ENCODE data around the gene THRB. TPM values are rescaled to one million over a fixed set of nuclear protein-coding genes. Genes with fewer than 3 reads are reported as not detected.

THRB gene
- total RNA-seq, 1 experiment from 2014 or later: not detected

- no peaks in the 10 kb centered on the region for H3K79me2 ChIP-seq (ENCODE audit: low read length)
- no peak for DNase-seq
- no peaks in the 10 kb centered on the region for H3K4me1 ChIP-seq (ENCODE audit: low read length)
- H2AFZ ChIP-seq (ENCODE audit: low read length): no peak overlapping the region
- H4K20me1 ChIP-seq (ENCODE audit: insufficient read depth, low read depth, low read length): no peaks in the 10 kb centered on the region
- H3K4me3 ChIP-seq (ENCODE audit: low read length): no peak overlapping the region
- H3K4me2 ChIP-seq (ENCODE audit: low read depth, low read length, poor library complexity, severe bottlenecking): no peak overlapping the region
- H3K9me2 ChIP-seq (replicated peaks; ENCODE audit: insufficient read depth, low read length): no peaks in the 10 kb centered on the region
- no peak overlapping the region for H3K9ac ChIP-seq (ENCODE audit: low read length)
- no peak overlapping the region for H3K27ac ChIP-seq (ENCODE audit: low read length)
- H3K36me3 ChIP-seq (ENCODE audit: insufficient read depth, low read length): no peaks in the 10 kb centered on the region
- H3K9me3 ChIP-seq (ENCODE audit: low read length): no peaks in the 10 kb centered on the region
- no peaks in the 10 kb centered on the region for H3K27me3 ChIP-seq (ENCODE audit: low read length)
Measured at GRCh38 chr3:24215502-24215901, 279.1 kb downstream of the THRB start.

DNA sequence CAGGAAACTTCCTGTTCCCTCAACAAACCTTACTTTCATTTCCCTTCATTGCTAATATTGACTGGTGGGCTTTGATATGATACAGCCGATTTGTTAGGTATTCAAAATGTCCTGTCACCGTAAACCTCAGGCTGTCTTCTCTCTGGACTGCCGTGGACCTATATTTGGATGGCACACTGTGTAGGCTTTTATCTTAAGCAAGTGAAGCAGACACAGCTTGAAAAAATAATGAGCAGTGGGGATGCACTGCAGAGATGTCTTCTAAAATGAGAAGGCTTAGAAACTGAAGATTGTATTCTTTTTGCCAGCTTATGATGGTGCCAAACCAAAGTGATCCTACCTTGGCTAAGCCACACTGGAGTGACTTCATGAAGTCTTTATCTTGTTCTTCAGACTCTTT, 283.3 kb downstream of the THRB start:
- Histone ChIP-seq H3K9me3 (ENCODE audit: low read length) (no peaks in the 10 kb centered on the region), H3K27ac (ENCODE audit: low read length) (no peak overlapping the region), H3K9me2 (replicated peaks; ENCODE audit: insufficient read depth, low read length) (no peaks in the 10 kb centered on the region), H3K4me2 (ENCODE audit: low read depth, low read length, poor library complexity, severe bottlenecking) (no peak overlapping the region), H2AFZ (ENCODE audit: low read length) (no peak overlapping the region), H3K79me2 (ENCODE audit: low read length) (no peaks in the 10 kb centered on the region), H4K20me1 (ENCODE audit: insufficient read depth, low read depth, low read length) (no peaks in the 10 kb centered on the region), H3K27me3 (ENCODE audit: low read length) (no peaks in the 10 kb centered on the region), H3K4me1 (ENCODE audit: low read length) (no peaks in the 10 kb centered on the region), H3K4me3 (ENCODE audit: low read length) (no peak overlapping the region), H3K9ac (ENCODE audit: low read length) (no peak overlapping the region), H3K36me3 (ENCODE audit: insufficient read depth, low read length) (no peaks in the 10 kb centered on the region)
- DNase-seq: no peak

DNA sequence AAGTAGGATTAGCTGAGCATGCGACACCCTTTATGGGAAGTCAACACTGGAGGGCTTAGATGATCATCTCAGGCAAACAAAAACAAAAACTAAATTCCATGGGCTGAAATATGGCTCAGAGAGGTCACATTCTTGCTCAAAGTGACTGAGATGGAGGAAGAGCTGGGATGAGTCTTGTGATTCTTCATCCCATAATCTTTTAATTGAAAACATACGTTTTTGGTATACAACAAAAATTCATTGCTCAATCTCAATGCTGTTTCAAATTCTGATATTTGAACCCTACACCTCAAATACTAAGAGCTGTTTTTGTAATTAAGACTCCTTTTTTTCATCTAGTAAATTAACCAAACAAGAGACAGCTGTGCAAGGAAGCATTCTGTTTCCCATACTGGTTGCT, 292.6 kb downstream of the THRB start:
- H4K20me1 ChIP-seq (ENCODE audit: insufficient read depth, low read depth, low read length): no peaks in the 10 kb centered on the region
- H3K4me1 ChIP-seq (ENCODE audit: low read length): no peaks in the 10 kb centered on the region
- no peak for DNase-seq
- no peaks in the 10 kb centered on the region for H3K79me2 ChIP-seq (ENCODE audit: low read length)
- no peak overlapping the region for H3K9ac ChIP-seq (ENCODE audit: low read length)
- H3K9me3 ChIP-seq (ENCODE audit: low read length): no peaks in the 10 kb centered on the region
- no peak overlapping the region for H2AFZ ChIP-seq (ENCODE audit: low read length)
- no peak overlapping the region for H3K4me3 ChIP-seq (ENCODE audit: low read length)
- H3K27ac ChIP-seq (ENCODE audit: low read length): no peak overlapping the region
- no peaks in the 10 kb centered on the region for H3K36me3 ChIP-seq (ENCODE audit: insufficient read depth, low read length)
- no peaks in the 10 kb centered on the region for H3K27me3 ChIP-seq (ENCODE audit: low read length)
- no peaks in the 10 kb centered on the region for H3K9me2 ChIP-seq (replicated peaks; ENCODE audit: insufficient read depth, low read length)
- no peak overlapping the region for H3K4me2 ChIP-seq (ENCODE audit: low read depth, low read length, poor library complexity, severe bottlenecking)

DNA sequence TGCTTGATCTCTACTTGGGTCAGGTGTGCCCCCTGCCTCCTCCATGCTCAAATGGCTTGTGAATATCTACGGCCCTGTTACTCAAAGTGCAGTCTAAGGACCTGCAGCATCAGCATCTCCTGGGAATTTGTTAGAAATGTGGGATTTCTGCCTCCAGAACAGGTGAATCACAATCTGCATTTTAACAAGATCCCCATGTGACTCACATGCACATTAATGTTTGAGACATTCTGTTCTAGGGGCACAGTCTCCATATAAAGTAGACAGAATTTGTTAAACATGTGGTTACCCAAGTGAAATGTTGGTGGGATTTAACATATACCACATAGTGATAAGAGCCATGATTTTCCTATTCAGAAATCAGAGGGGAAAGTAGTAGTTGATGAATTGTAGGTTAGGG, 293.3 kb downstream of the THRB start:
- H3K4me1 ChIP-seq (ENCODE audit: low read length): no peaks in the 10 kb centered on the region
- H3K9me3 ChIP-seq (ENCODE audit: low read length): no peaks in the 10 kb centered on the region
- no peaks in the 10 kb centered on the region for H4K20me1 ChIP-seq (ENCODE audit: insufficient read depth, low read depth, low read length)
- no peak for DNase-seq
- no peak overlapping the region for H3K27ac ChIP-seq (ENCODE audit: low read length)
- H2AFZ ChIP-seq (ENCODE audit: low read length): no peak overlapping the region
- H3K79me2 ChIP-seq (ENCODE audit: low read length): no peaks in the 10 kb centered on the region
- no peak overlapping the region for H3K4me2 ChIP-seq (ENCODE audit: low read depth, low read length, poor library complexity, severe bottlenecking)
- H3K9me2 ChIP-seq (replicated peaks; ENCODE audit: insufficient read depth, low read length): no peaks in the 10 kb centered on the region
- no peaks in the 10 kb centered on the region for H3K36me3 ChIP-seq (ENCODE audit: insufficient read depth, low read length)
- no peak overlapping the region for H3K4me3 ChIP-seq (ENCODE audit: low read length)
- no peak overlapping the region for H3K9ac ChIP-seq (ENCODE audit: low read length)
- no peaks in the 10 kb centered on the region for H3K27me3 ChIP-seq (ENCODE audit: low read length)

GRCh38 chr3:24199775-24200247, 294.8 kb downstream of the THRB start:
- Histone ChIP-seq H3K36me3 (ENCODE audit: insufficient read depth, low read length) (no peaks in the 10 kb centered on the region), H3K9me2 (replicated peaks; ENCODE audit: insufficient read depth, low read length) (no peaks in the 10 kb centered on the region), H3K27me3 (ENCODE audit: low read length) (no peaks in the 10 kb centered on the region), H4K20me1 (ENCODE audit: insufficient read depth, low read depth, low read length) (no peaks in the 10 kb centered on the region), H3K9ac (ENCODE audit: low read length) (no peak overlapping the region), H3K4me3 (ENCODE audit: low read length) (no peak overlapping the region), H3K9me3 (ENCODE audit: low read length) (no peaks in the 10 kb centered on the region), H3K4me2 (ENCODE audit: low read depth, low read length, poor library complexity, severe bottlenecking) (no peak overlapping the region), H3K79me2 (ENCODE audit: low read length) (no peaks in the 10 kb centered on the region), H2AFZ (ENCODE audit: low read length) (no peak overlapping the region), H3K27ac (ENCODE audit: low read length) (no peak overlapping the region), H3K4me1 (ENCODE audit: low read length) (no peaks in the 10 kb centered on the region)
- no peak for DNase-seq

DNA sequence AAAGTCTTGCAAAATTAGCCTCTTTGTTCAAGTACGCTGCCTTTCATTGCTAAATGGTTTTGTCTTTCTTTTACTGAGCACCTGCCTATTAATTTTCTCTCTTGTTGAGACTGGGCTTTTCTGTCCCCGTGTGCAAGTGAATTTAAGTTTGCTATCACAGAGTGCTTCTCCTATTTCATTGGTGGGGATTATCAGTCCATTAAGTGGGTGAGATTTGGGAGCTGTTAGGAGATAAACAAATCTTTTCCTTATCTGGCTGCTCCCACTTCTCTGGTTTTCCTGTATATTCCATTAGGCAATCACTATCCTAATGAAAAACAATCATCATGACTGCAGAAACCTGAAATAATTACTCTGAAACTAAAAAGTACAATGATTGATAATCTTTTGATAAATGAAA, 295.4 kb downstream of the THRB start:
- H3K9me2 ChIP-seq (replicated peaks; ENCODE audit: insufficient read depth, low read length): no peaks in the 10 kb centered on the region
- no peak overlapping the region for H2AFZ ChIP-seq (ENCODE audit: low read length)
- H3K4me1 ChIP-seq (ENCODE audit: low read length): no peaks in the 10 kb centered on the region
- no peaks in the 10 kb centered on the region for H3K27me3 ChIP-seq (ENCODE audit: low read length)
- H3K4me2 ChIP-seq (ENCODE audit: low read depth, low read length, poor library complexity, severe bottlenecking): no peak overlapping the region
- no peak overlapping the region for H3K4me3 ChIP-seq (ENCODE audit: low read length)
- no peaks in the 10 kb centered on the region for H3K36me3 ChIP-seq (ENCODE audit: insufficient read depth, low read length)
- no peak overlapping the region for H3K27ac ChIP-seq (ENCODE audit: low read length)
- H3K79me2 ChIP-seq (ENCODE audit: low read length): no peaks in the 10 kb centered on the region
- DNase-seq: no peak
- H3K9ac ChIP-seq (ENCODE audit: low read length): no peak overlapping the region
- no peaks in the 10 kb centered on the region for H4K20me1 ChIP-seq (ENCODE audit: insufficient read depth, low read depth, low read length)
- H3K9me3 ChIP-seq (ENCODE audit: low read length): no peaks in the 10 kb centered on the region

DNA sequence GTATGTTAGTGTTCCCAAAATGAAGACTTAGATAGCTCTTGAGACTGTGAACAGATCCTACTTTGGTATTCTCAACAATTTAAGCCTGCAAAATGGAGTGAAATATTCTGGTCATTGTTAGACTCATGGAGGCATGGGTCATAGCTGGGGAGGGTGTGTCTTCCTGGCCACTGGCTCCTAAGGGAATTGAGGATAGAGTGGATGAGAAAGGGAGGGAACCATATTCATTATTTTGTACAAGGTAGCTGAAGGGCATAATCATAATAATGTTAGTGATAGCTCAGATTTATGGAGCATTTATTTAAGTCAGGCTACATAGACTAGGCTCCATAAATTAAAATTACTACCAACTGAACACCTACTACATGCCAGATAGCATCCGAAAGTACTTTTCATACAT, 295.9 kb downstream of the THRB start:
- Histone ChIP-seq H4K20me1 (ENCODE audit: insufficient read depth, low read depth, low read length) (no peaks in the 10 kb centered on the region), H3K27ac (ENCODE audit: low read length) (no peak overlapping the region), H3K79me2 (ENCODE audit: low read length) (no peaks in the 10 kb centered on the region), H3K4me2 (ENCODE audit: low read depth, low read length, poor library complexity, severe bottlenecking) (no peak overlapping the region), H3K9me2 (replicated peaks; ENCODE audit: insufficient read depth, low read length) (no peaks in the 10 kb centered on the region), H3K4me3 (ENCODE audit: low read length) (no peak overlapping the region), H3K4me1 (ENCODE audit: low read length) (no peaks in the 10 kb centered on the region), H3K9me3 (ENCODE audit: low read length) (no peaks in the 10 kb centered on the region), H3K9ac (ENCODE audit: low read length) (no peak overlapping the region), H3K36me3 (ENCODE audit: insufficient read depth, low read length) (no peaks in the 10 kb centered on the region), H2AFZ (ENCODE audit: low read length) (no peak overlapping the region), H3K27me3 (ENCODE audit: low read length) (no peaks in the 10 kb centered on the region)
- DNase-seq: no peak

DNA sequence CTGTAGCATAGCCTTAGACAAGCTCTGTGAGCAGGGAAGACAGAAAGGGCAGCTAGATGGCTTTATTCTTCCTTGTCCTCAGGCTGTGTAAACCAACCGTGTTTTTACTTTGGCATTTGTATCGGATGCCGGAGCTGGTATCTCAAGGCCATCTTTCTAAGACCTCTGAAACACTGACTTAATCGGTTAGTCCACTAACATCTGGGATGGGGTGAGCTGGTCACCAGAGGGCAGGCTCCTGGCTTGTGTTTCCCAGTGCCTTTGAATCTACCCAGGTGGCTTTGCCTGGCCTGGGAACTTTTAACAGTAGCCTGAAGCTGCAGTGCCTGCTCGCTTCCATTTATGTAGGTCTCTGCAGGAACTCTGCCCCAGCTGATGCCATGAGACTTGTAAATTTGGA, 296.8 kb downstream of the THRB start:
- Histone ChIP-seq H3K9ac (ENCODE audit: low read length) (no peak overlapping the region), H3K9me3 (ENCODE audit: low read length) (no peaks in the 10 kb centered on the region), H3K4me2 (ENCODE audit: low read depth, low read length, poor library complexity, severe bottlenecking) (no peak overlapping the region), H2AFZ (ENCODE audit: low read length) (no peak overlapping the region), H3K36me3 (ENCODE audit: insufficient read depth, low read length) (no peaks in the 10 kb centered on the region), H4K20me1 (ENCODE audit: insufficient read depth, low read depth, low read length) (no peaks in the 10 kb centered on the region), H3K4me3 (ENCODE audit: low read length) (no peak overlapping the region), H3K27me3 (ENCODE audit: low read length) (no peaks in the 10 kb centered on the region), H3K9me2 (replicated peaks; ENCODE audit: insufficient read depth, low read length) (no peaks in the 10 kb centered on the region), H3K27ac (ENCODE audit: low read length) (no peak overlapping the region), H3K4me1 (ENCODE audit: low read length) (no peaks in the 10 kb centered on the region), H3K79me2 (ENCODE audit: low read length) (no peaks in the 10 kb centered on the region)
- DNase-seq: no peak

DNA sequence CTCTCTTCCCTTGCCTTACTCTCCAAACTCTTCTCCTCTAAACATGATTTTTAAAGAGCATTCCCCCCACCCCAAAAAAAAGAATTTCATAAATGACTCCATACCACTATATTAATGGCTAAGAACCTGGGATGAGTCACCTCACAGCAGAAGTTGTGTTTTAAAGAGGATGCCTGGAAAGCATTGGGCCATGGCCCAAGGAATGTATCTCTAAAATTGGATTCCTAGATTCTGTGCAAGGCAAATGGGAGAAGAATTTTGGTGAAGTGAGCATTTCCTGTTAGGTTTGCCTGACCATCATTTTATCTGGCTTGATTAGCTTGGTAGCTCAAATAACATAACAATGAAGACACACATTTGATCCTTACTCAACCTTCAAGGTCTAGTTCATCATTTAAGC, 298.1 kb downstream of the THRB start:
- no peaks in the 10 kb centered on the region for H3K36me3 ChIP-seq (ENCODE audit: insufficient read depth, low read length)
- no peak overlapping the region for H3K4me2 ChIP-seq (ENCODE audit: low read depth, low read length, poor library complexity, severe bottlenecking)
- no peak overlapping the region for H3K27ac ChIP-seq (ENCODE audit: low read length)
- DNase-seq: no peak
- H3K27me3 ChIP-seq (ENCODE audit: low read length): no peaks in the 10 kb centered on the region
- no peaks in the 10 kb centered on the region for H4K20me1 ChIP-seq (ENCODE audit: insufficient read depth, low read depth, low read length)
- no peaks in the 10 kb centered on the region for H3K79me2 ChIP-seq (ENCODE audit: low read length)
- H3K9me3 ChIP-seq (ENCODE audit: low read length): no peaks in the 10 kb centered on the region
- no peak overlapping the region for H3K4me3 ChIP-seq (ENCODE audit: low read length)
- no peak overlapping the region for H2AFZ ChIP-seq (ENCODE audit: low read length)
- H3K9ac ChIP-seq (ENCODE audit: low read length): no peak overlapping the region
- no peaks in the 10 kb centered on the region for H3K9me2 ChIP-seq (replicated peaks; ENCODE audit: insufficient read depth, low read length)
- H3K4me1 ChIP-seq (ENCODE audit: low read length): no peaks in the 10 kb centered on the region

Data from Karpas-422 (cell line).